Hepatocyte (in vitro differentiated cells): Measurements from ENCODE around the gene CAMKK2.

Source experiments
- CTCF ChIP-seq: fragments of 200-600 bp; sonication (generic); IDR thresholded peaks from 2 replicates; pipeline ENCODE4 v1.5.1; 2016; ENCODE audit warnings: antibody characterized with exemption, mild to moderate bottlenecking; ENCODE audit not compliant: poor library complexity
- EZH2 ChIP-seq: fragments of 200-600 bp; sonication (generic); IDR thresholded peaks from 2 replicates; pipeline ENCODE4 v1.6.1; 2016; ENCODE audit warnings: antibody characterized with exemption, mild to moderate bottlenecking, borderline replicate concordance
- EZH2phosphoT487 ChIP-seq: fragments of 200-600 bp; sonication (generic); IDR thresholded peaks from one replicate; pipeline ENCODE4 v1.6.1; 2018; ENCODE audit warnings: antibody characterized with exemption, mild to moderate bottlenecking, low read depth, moderate library complexity; ENCODE audit not compliant: unreplicated experiment, severe bottlenecking

DNA sequence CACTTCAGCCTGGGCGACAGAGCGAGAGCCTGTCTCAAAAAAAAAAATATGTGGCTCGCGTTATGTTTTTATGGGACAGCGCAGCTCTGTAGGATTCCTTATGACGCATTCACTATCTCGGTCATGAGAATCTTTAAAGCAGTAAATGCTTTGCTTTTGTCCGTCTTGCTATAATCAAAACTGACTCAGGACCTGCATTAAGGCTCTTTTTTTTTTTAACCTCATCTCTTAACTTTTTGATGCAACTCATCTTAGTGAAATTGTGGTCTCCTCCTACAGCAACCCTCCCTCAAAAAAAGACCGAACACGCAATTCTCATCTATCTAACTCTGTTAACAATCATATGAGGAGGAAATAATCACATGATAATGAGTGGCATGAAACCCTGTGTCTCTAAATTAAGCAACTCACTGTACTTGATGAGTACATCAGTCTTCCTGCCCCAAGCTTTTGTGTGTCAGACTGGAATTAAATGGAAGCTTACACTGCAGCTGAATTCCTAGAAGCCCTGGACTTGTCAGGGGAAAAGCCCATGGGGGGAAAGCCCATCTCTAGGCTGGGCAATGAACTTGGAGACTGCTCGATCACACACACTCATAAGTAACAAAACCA lies 82.2 kb downstream of the CAMKK2 start:
- no peak for TF ChIP-seq CTCF
- no peak for TF ChIP-seq EZH2
- TF ChIP-seq EZH2phosphoT487: no peak
